Activated B cell treated with CpG ODN at 0.5 μM for 24 hours (primary cell): Measurements from ENCODE around the gene ATP10B. TPM values are rescaled to one million over a fixed set of nuclear protein-coding genes. Genes with fewer than 3 reads are reported as not detected.

Experiments used
- ATAC-seq: fragments of 200-7000 bp; cut with Tn5 transposase; one replicate; pipeline ENCODE4 v1.10.0; 2021; ENCODE audit warnings: low read depth, mild to moderate bottlenecking, moderate library complexity
- CTCF ChIA-PET: fragments of 350-600 bp; sonication (Branson Sonifier 250); formaldehyde crosslinking; loops from one replicate; lab custom pipeline; 2021; ENCODE audit warnings: antibody characterized with exemption; lab: Charles Lee
- POLR2A ChIA-PET: fragments of 350-600 bp; sonication (Branson Sonifier 250); formaldehyde crosslinking; loops from one replicate; lab custom pipeline; 2021; ENCODE audit warnings: antibody characterized with exemption; lab: Charles Lee
- DNase-seq: peaks from one replicate; pipeline ENCODE4 v3.0.0; 2022
- H3K27ac Mint-ChIP-seq: one replicate; pipeline ENCODE4 v1.8.0; 2020; ENCODE audit warnings: mixed read lengths
- H3K27me3 Mint-ChIP-seq: one replicate; pipeline ENCODE4 v1.8.0; 2021; ENCODE audit warnings: mixed read lengths
- H3K36me3 Mint-ChIP-seq: one replicate; pipeline ENCODE4 v1.8.0; 2021; ENCODE audit warnings: low read depth, mixed read lengths
- H3K4me1 Mint-ChIP-seq: one replicate; pipeline ENCODE4 v1.8.0; 2021; ENCODE audit warnings: mixed read lengths
- H3K4me3 Mint-ChIP-seq: one replicate; pipeline ENCODE4 v1.8.0; 2020; ENCODE audit warnings: mild to moderate bottlenecking, mixed read lengths
- H3K9me3 Mint-ChIP-seq: one replicate; pipeline ENCODE4 v1.8.0; 2020; ENCODE audit warnings: mixed read lengths
- intact Hi-C: fragments of 100-400 bp; cut with micrococcal nuclease; formaldehyde crosslinking; loops from one replicate; pipeline ENCODE4 v1.15.1; 2024
- total RNA-seq: library from RNA; stranded (reverse); gene quantifications from 2 replicates; pipeline ENCODE4 v1.2.3, GENCODE V29; 2022
- TF ChIP-seq, protein P1 (sequence below): fragments of 200-600 bp; IDR thresholded peaks from one replicate; pipeline ENCODE4 v1.8.0; 2022; ENCODE audit warnings: antibody characterized with exemption, mild to moderate bottlenecking

The ATP10B gene
- total RNA-seq, 1 donor from 2014 or later, result not detected

DNA sequence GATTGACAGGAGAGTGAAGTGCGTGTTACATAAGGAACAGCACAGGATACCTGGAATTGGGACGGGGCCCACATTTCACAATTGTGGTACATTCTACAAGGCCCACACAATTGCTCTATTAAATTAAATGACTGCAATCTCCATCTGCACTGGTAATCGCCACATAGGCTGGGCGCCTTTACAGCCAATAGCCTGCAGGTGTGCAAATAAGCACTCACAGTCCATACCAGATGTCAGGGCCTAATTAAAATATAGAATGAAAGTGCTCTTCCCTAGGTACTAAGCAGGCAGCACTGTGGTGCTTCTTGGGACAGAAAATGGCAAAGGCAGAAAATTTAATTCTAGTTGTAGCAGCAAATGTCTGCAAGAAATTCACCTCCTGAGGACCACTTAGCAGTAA is 82.7 kb downstream of the ATP10B start:
- Mint-ChIP-seq H3K9me3 (no peaks in the 10 kb centered on the region), H3K27me3 (no peaks in the 10 kb centered on the region), H3K4me1 (no peaks in the 10 kb centered on the region), H3K36me3 (no peaks in the 10 kb centered on the region), H3K4me3 (no peak overlapping the region), H3K27ac (no peak overlapping the region)
- ChIA-PET CTCF (no interaction called here), POLR2A (no interaction called here)
- no peak for DNase-seq
- ATAC-seq, result no peak
- TF ChIP-seq, protein P1, sequence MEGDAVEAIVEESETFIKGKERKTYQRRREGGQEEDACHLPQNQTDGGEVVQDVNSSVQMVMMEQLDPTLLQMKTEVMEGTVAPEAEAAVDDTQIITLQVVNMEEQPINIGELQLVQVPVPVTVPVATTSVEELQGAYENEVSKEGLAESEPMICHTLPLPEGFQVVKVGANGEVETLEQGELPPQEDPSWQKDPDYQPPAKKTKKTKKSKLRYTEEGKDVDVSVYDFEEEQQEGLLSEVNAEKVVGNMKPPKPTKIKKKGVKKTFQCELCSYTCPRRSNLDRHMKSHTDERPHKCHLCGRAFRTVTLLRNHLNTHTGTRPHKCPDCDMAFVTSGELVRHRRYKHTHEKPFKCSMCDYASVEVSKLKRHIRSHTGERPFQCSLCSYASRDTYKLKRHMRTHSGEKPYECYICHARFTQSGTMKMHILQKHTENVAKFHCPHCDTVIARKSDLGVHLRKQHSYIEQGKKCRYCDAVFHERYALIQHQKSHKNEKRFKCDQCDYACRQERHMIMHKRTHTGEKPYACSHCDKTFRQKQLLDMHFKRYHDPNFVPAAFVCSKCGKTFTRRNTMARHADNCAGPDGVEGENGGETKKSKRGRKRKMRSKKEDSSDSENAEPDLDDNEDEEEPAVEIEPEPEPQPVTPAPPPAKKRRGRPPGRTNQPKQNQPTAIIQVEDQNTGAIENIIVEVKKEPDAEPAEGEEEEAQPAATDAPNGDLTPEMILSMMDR, result no peak
- intact Hi-C loops, result no loop called here

DNA sequence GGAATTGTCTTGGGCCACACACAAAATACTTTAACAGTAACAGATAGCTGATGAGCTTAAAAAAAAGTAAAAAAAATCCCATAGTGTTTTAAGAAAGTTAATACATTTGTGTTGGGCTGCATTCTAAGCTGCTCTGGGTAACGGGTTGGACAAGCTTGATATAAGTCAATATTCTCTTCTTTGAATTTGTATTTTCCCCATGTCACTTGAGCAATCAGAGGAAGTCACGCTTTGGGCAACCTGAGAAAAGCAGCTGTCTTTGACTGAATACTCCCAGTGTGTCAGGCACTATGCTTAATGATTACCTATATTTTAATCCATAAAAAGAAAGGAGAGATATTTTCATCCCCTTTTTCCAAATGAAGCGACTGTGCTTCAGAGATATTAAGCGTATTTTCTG is 84.9 kb downstream of the ATP10B start:
- TF ChIP-seq, protein P1, result no peak
- no peaks in the 10 kb centered on the region for H3K36me3 Mint-ChIP-seq
- ChIA-PET CTCF (no interaction called here), POLR2A (no interaction called here)
- H3K4me3 Mint-ChIP-seq, result no peak overlapping the region
- DNase-seq, result no peak
- H3K4me1 Mint-ChIP-seq, result no peaks in the 10 kb centered on the region
- H3K27ac Mint-ChIP-seq, result no peak overlapping the region
- no peak for ATAC-seq
- peaks cover 2% of the 10 kb centered on the region for H3K9me3 Mint-ChIP-seq
- H3K27me3 Mint-ChIP-seq, result peaks cover 7% of the 10 kb centered on the region
- intact Hi-C loops, result no loop called here

DNA sequence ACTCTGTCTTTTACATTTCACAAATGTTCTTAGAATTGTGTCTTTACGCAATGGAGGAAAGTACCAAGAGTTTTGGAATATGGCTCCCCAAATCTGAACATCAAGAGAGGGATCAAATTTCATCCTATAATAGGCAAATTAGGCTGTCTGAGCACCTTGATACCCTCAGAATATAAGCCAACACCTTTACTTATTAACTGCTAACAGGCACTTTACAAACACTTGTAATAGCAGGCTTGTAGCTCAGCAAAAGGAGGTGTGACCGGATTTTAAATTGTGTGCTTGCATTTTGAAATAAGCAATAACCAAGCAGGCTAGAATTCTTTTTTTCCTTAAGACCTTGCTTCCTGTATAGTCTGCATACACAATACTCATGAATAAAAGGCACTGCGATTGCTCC is 92.0 kb downstream of the ATP10B start:
- H3K4me1 Mint-ChIP-seq, result no peaks in the 10 kb centered on the region
- intact Hi-C loops, result no loop called here
- ATAC-seq, result no peak

DNA sequence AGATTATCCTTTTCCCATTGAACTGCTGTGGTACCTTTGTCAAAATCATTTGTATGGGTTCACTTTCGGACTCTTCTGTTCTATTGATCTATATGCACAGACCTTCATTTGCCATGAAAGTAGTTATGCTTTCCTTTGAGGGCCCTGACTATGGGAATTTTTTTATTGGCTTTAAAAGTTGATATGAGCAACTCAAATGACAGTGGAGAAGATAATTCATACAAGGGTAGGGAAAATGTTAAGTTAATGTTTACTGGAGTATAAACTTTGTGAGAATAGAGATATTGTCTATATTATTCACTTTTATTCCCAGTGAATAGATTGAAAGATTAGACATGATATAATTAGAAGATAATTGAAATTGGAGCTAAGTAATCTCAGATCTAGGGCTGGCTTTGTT is 94.8 kb downstream of the ATP10B start:
- CTCF ChIA-PET, result no interaction called here
- DNase-seq (no peak), ATAC-seq (no peak)
- intact Hi-C loops, result no loop called here
- Mint-ChIP-seq H3K4me1 (no peaks in the 10 kb centered on the region), H3K36me3 (no peaks in the 10 kb centered on the region), H3K4me3 (no peak overlapping the region), H3K27me3 (peaks cover 25% of the 10 kb centered on the region), H3K27ac (no peak overlapping the region), H3K9me3 (peaks cover 4% of the 10 kb centered on the region)
- TF ChIP-seq, protein P1, result no peak
- POLR2A ChIA-PET, result no interaction called here

More for the DNA sequence above, 92.0 kb downstream of the ATP10B start:
- DNase-seq, result no peak
- POLR2A ChIA-PET, result no interaction called here
- H3K4me3 Mint-ChIP-seq, result no peak overlapping the region
- TF ChIP-seq, protein P1, result no peak
- CTCF ChIA-PET, result no interaction called here
- peaks cover 28% of the 10 kb centered on the region for H3K27me3 Mint-ChIP-seq
- H3K9me3 Mint-ChIP-seq, result peaks cover 6% of the 10 kb centered on the region
- no peaks in the 10 kb centered on the region for H3K36me3 Mint-ChIP-seq
- H3K27ac Mint-ChIP-seq, result no peak overlapping the region

DNA sequence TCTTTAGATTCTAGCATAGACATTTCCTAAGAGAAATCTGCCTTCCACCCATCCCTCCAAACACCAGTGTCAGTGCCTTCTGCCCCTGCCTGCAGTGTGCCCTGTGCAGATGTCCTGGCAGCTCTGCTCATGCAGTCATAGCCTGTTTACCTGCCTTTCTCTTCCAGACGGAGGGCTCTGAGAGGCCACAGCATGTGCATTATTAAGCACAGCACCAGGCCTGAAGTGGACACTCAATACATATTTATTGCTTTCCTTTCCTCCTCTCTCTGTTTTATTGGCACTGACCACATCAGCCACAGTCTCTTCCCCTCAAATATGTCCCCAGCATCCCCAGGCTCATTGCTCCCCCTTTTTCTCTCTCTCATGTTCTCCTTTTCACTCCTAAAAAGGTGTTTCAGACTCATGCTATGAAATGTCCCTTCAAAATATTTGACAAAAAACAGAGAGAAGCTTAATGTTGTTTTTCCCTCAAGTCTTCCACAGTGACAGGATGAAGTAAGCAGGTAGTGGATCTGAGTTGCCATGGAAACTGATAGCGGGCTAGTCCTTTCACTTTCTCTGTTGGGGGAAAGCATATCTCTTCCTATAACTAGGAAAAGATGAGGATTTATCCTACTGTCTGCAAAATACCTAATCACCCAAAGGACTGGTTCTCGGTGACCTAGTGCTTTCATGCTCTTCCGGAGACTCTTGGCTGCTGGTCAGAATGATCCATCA is 100.9 kb downstream of the ATP10B start:
- ATAC-seq (no peak), DNase-seq (no peak)
- intact Hi-C loops, result no loop called here
- Mint-ChIP-seq H3K4me1 (no peaks in the 10 kb centered on the region), H3K4me3 (no peak overlapping the region), H3K27me3 (peaks cover 8% of the 10 kb centered on the region), H3K9me3 (peaks cover under 1% of the 10 kb centered on the region), H3K36me3 (no peaks in the 10 kb centered on the region), H3K27ac (no peak overlapping the region)
- CTCF ChIA-PET, result no interaction called here
- POLR2A ChIA-PET, result no interaction called here
- TF ChIP-seq, protein P1, result no peak
